RWPE1 (cell line): ENCODE measurements around the gene DALRD3.

Source experiments
- CTCF ChIA-PET: fragments of 350-600 bp; sonication (Branson Sonifier 250); formaldehyde crosslinking; extraction: SDS; loops from one replicate; lab custom pipeline; 2021; lab: Yijun Ruan, JAX
- POLR2A ChIA-PET: fragments of 400-600 bp; formaldehyde crosslinking; extraction: SDS; loops from one replicate; lab custom pipeline; 2020; ENCODE audit warnings: antibody characterized with exemption; ENCODE audit not compliant: low non-redundant PET; lab: Yijun Ruan, JAX
- DNase-seq: peaks from one replicate; pipeline ENCODE4 v3.0.0; 2012; ENCODE audit warnings: low spot score
- H3K27ac ChIP-seq: fragments of 450-650 bp; 2 replicates; pipeline ENCODE4 v1.5.1; 2017
- TF ChIP-seq, protein P1 (sequence below): fragments of 450-650 bp; conservative IDR thresholded peaks from 2 replicates; pipeline ENCODE4 v1.5.1; 2017; ENCODE audit warnings: low read depth, mild to moderate bottlenecking

DALRD3 gene

GRCh38 chr3:49018707-49019006 lies 277 bp upstream of the DALRD3 start:
- POLR2A ChIA-PET = no interaction called here

GRCh38 chr3:49017229-49017970 lies 980 bp downstream of the DALRD3 start:
- DNase-seq = no peak
- POLR2A ChIA-PET = no interaction called here
- CTCF ChIA-PET = interaction anchor here (0.6 to 1.0 kb wide), 3 partner anchors 29 to 427 kb away, joined by 3 to 4 read pairs (median 3); no protein-coding TSS in a partner anchor
- TF ChIP-seq, protein P1, sequence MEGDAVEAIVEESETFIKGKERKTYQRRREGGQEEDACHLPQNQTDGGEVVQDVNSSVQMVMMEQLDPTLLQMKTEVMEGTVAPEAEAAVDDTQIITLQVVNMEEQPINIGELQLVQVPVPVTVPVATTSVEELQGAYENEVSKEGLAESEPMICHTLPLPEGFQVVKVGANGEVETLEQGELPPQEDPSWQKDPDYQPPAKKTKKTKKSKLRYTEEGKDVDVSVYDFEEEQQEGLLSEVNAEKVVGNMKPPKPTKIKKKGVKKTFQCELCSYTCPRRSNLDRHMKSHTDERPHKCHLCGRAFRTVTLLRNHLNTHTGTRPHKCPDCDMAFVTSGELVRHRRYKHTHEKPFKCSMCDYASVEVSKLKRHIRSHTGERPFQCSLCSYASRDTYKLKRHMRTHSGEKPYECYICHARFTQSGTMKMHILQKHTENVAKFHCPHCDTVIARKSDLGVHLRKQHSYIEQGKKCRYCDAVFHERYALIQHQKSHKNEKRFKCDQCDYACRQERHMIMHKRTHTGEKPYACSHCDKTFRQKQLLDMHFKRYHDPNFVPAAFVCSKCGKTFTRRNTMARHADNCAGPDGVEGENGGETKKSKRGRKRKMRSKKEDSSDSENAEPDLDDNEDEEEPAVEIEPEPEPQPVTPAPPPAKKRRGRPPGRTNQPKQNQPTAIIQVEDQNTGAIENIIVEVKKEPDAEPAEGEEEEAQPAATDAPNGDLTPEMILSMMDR = no peak
- H3K27ac ChIP-seq = peak overlapping the region; percentile 98

More at GRCh38 chr3:49018707-49019006, 277 bp upstream of the DALRD3 start:
- CTCF ChIA-PET = no interaction called here
- H3K27ac ChIP-seq = peak overlapping the region; percentile 98
- TF ChIP-seq, protein P1 = no peak
- DNase-seq = no peak

DNA sequence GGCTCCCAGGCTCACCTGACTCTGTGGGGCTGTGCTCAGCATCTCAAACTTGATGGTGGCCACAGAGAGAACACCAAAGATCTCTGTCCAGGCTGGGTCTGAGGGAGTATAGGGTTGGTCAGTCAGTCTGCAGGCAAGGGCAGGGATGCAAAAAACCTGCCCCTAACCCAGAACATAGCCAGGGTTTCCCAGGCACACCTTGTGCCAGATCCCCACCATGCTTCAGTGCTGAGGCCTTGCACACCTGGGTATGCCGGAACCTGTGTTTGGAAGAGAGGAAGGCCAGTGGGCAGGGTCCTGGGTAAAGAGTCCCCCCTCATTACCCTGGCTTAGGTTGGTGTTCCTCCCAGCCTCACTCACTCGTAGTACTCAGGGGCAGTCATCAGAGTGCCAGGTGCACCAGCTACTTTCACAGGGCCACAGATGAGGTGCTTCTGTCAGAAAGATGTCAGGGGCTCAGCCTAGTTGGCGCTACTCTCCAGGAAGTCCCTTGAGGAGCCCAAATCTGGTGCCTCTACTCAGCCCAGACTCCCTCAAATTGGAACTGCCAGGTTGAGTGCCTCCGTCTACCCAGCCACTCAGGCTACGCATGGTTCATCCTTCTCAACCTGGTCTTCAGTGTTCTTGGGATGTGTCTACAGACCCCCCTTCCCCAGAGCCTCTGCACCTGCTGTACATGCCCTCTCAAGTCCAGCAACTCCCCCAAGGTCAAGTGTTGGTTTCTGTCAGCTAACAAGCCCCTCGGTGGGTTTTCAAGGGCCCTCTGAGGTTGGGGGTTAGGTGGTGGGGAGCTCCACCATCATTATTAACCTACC lies 1.8 kb downstream of the DALRD3 start:
- ChIA-PET CTCF (interaction anchor here (1.0 kb wide), 1 partner anchor 29 kb away, joined by 3 read pairs; no protein-coding TSS in a partner anchor), POLR2A (no interaction called here)
- TF ChIP-seq, protein P1 = no peak
- DNase-seq = no peak
- peak overlapping the region; percentile 98 for H3K27ac ChIP-seq

DNA sequence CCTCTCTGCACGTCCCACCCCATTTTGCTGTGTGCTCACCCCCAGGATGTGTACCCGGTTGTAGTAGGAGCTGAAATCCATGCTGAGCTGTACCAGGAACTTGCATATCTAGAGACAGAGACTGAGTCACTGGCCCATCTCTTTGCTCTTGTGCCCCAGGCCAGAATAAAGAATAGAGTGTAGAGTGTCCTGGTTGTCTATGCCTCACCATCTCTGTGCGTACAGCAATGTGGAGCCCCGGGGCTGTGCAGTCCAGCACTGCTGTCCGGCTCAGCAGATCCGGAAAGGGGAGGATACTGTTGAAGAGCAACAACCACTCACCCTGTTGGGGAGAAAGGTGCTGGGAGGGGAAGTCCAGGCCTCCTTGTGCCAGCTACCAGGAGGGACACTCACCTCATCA lies 2.6 kb downstream of the DALRD3 start:
- TF ChIP-seq, protein P1 = no peak
- DNase-seq = no peak
- CTCF ChIA-PET = interaction anchor here (0.5 kb wide), 1 partner anchor 420 kb away, joined by 4 read pairs; no protein-coding TSS in a partner anchor
- peak overlapping the region; percentile 98 for H3K27ac ChIP-seq
- POLR2A ChIA-PET = no interaction called here

DNA sequence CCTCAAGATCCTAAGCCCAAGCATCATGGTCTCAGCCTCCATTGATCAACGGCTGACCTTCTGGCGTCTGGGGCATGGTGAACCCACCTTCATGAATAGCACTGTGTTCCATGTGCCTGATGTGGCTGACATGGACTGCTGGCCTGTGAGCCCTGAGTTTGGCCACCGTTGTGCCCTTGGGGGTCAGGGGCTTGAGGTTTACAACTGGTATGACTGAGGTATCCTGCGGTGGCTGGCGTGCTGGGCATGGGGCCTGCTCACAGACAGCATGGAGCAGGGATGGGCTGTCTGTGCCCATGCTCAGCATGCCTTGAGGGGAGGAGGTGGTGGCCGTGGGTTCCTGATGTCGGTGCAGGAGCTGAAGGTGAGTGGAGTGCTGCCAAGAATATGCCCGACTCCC lies 3.3 kb downstream of the DALRD3 start:
- POLR2A ChIA-PET = no interaction called here
- H3K27ac ChIP-seq = peak overlapping the region; percentile 98
- CTCF ChIA-PET = no interaction called here
- TF ChIP-seq, protein P1 = no peak
- DNase-seq = no peak

DNA sequence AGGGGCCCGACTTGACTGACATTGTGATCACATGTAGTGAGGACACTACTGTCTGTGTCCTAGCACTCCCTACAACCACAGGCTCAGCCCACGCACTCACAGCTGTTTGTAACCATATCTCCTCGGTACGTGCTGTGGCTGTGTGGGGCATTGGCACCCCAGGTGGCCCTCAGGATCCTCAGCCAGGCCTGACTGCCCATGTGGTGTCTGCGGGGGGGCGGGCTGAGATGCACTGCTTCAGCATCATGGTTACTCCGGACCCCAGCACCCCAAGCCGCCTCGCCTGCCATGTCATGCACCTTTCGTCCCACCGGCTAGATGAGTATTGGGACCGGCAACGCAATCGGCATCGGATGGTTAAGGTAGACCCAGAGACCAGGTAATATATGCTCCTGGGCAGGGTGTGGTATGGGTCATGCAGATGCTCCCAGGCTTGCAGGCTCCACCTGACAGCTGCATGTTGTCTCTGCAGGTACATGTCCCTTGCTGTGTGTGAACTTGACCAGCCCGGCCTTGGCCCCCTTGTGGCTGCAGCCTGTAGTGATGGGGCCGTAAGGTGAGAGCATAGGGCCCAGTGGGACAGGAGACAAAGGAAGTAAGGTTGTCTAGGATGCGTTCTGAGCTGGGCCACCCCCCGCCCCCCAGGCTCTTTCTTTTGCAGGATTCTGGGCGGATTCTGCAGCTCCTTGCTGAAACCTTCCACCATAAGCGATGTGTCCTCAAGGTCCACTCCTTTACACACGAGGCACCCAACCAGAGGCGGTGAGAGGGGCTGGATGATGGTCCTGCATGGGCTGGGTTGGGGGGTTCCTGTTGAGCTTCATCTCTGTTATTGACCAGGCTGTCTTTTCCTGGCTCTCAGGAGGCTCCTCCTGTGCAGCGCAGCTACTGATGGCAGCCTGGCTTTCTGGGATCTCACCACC lies 4.4 kb downstream of the DALRD3 start:
- no peak for DNase-seq
- TF ChIP-seq, protein P1 = peak; percentile 59
- H3K27ac ChIP-seq = peak overlapping the region; percentile 98
- ChIA-PET POLR2A (no interaction called here), CTCF (interaction anchor here (0.8 to 0.9 kb wide), 2 partner anchors 24 to 26 kb away, joined by 3 read pairs; partner anchors contain the start of gene P4HTM)
